Erythroblast (primary cell): ENCODE data around the gene C1QTNF12.

Source experiments
- GATA1 ChIP-seq: IDR thresholded peaks from 2 replicates; pipeline ENCODE4 v1.6.1; 2011; ENCODE audit warnings: low read depth, mild to moderate bottlenecking, control low read depth, low read length, moderate library complexity
- POLR2A ChIP-seq: IDR thresholded peaks from 2 replicates; pipeline ENCODE4 v1.6.1; 2011; ENCODE audit warnings: mild to moderate bottlenecking, low read length

DNA sequence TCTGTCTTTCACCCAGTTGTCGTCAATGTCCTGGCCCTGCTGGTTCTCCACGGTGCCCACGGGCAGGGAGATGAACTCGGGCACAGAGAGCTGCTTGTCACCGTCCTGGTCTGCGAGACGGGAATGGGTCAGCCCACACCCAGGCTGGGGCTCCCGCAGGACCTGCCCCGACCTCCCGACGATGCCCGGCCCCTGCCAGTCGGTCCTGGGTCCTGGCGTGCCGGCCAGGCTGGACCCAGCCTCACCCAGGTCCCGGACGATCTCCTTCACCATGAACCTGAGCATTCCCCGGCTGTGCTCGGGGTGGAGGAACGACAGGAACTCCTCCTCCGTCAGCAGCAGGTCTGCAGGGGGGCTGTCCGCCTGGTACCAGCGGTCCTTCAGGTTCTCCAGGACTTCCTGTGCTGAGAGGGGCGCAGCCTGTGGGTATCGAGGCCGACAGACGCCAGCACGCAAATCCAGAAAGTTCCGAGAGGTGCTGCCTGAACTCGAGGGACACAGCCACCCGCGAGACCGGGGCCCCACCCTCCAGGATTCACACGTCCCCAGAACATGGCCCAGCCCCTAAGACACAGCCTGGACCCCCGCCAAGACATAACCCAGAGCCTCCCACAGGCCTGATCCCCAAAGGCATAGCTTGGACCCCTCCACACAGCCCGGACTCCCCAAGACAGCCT is 27.9 kb downstream of the C1QTNF12 start:
- no peak for TF ChIP-seq POLR2A
- no peak for TF ChIP-seq GATA1
